Trophoblast cell (in vitro differentiated cells and primary cell): Measurements from ENCODE around the gene ANO8.
"Not testable (repeated sequence)": the region's sequence is repeated elsewhere in the genome, so short reads cannot be mapped to it uniquely, and the experiment has no call there.

Experiments used
- DNase-seq, 2 donors: peaks; one replicate each; pipeline ENCODE4 v3.0.0-alpha.2; 2016
- H2AFZ ChIP-seq: 2 replicates; pipeline ENCODE4 v1.6.1; 2013; ENCODE audit warnings: low read length, moderate library complexity, mild to moderate bottlenecking; ENCODE audit not compliant: insufficient read depth, poor library complexity
- H2AK5ac ChIP-seq: 2 replicates; pipeline ENCODE4 v1.6.1; 2013; ENCODE audit warnings: mild to moderate bottlenecking, low read length
- H2BK120ac ChIP-seq: 2 replicates; pipeline ENCODE4 v1.6.1; 2013; ENCODE audit warnings: low read length, mild to moderate bottlenecking, moderate library complexity; ENCODE audit not compliant: insufficient read depth, poor library complexity
- H2BK12ac ChIP-seq: 2 replicates; pipeline ENCODE4 v1.6.1; 2013; ENCODE audit warnings: mild to moderate bottlenecking, low read length, moderate library complexity
- H2BK5ac ChIP-seq: 2 replicates; pipeline ENCODE4 v1.6.1; 2013; ENCODE audit warnings: low read length, low read depth, moderate library complexity, mild to moderate bottlenecking; ENCODE audit not compliant: poor library complexity
- H3K14ac ChIP-seq: 2 replicates; pipeline ENCODE4 v1.6.1; 2013; ENCODE audit warnings: mild to moderate bottlenecking, low read length
- H3K18ac ChIP-seq: 2 replicates; pipeline ENCODE4 v1.6.1; 2013; ENCODE audit warnings: mild to moderate bottlenecking, low read length
- H3K23ac ChIP-seq: 2 replicates; pipeline ENCODE4 v1.6.1; 2013; ENCODE audit warnings: low read length
- H3K27ac ChIP-seq: 2 replicates; pipeline ENCODE4 v1.5.1; 2013; ENCODE audit warnings: low read depth, mild to moderate bottlenecking, inconsistent platforms, low read length, moderate library complexity
- H3K27me3 ChIP-seq: 2 replicates; pipeline ENCODE4 v1.6.1; 2013; ENCODE audit warnings: inconsistent platforms, mild to moderate bottlenecking, low read length, moderate library complexity; ENCODE audit not compliant: insufficient read depth
- H3K36me3 ChIP-seq, 2 experiments: 1 replicate in 1 of 2; 2 replicates in 1 of 2; pipeline ENCODE4 v1.6.1; 2013; ENCODE audit warnings: low read length in 2 of 2, mild to moderate bottlenecking in 2 of 2, moderate library complexity in 1 of 2; ENCODE audit not compliant: insufficient read depth in 2 of 2, control insufficient read depth in 1 of 2
- H3K4ac ChIP-seq: 2 replicates; pipeline ENCODE4 v1.6.1; 2013; ENCODE audit warnings: low read depth, mild to moderate bottlenecking, low read length, moderate library complexity
- H3K4me1 ChIP-seq, 2 experiments: 1 replicate in 1 of 2; 2 replicates in 1 of 2; pipeline ENCODE4 v1.6.1; 2013; ENCODE audit warnings: low read length in 2 of 2, mild to moderate bottlenecking in 2 of 2, moderate library complexity in 1 of 2; ENCODE audit not compliant: insufficient read depth in 2 of 2, control insufficient read depth in 1 of 2
- H3K4me2 ChIP-seq: 2 replicates; pipeline ENCODE4 v1.6.1; 2013; ENCODE audit warnings: inconsistent platforms, mild to moderate bottlenecking, low read length, moderate library complexity
- H3K4me3 ChIP-seq: 2 replicates; pipeline ENCODE4 v1.5.1; 2013; ENCODE audit warnings: mild to moderate bottlenecking, low read depth, low read length, inconsistent platforms
- H3K79me1 ChIP-seq: one replicate; pipeline ENCODE4 v1.6.1; 2013; ENCODE audit warnings: low read length
- H3K79me2 ChIP-seq: 2 replicates; pipeline ENCODE4 v1.6.1; 2013; ENCODE audit warnings: low read length, mild to moderate bottlenecking; ENCODE audit not compliant: control insufficient read depth, insufficient read depth, poor library complexity
- H3K9ac ChIP-seq: 2 replicates; pipeline ENCODE4 v1.6.1; 2013; ENCODE audit warnings: mild to moderate bottlenecking, low read length
- H3K9me3 ChIP-seq: 2 replicates; pipeline ENCODE4 v1.6.1; 2013; ENCODE audit warnings: low read depth, mild to moderate bottlenecking, control low read depth, inconsistent platforms, low read length; ENCODE audit not compliant: insufficient read depth
- H4K12ac ChIP-seq: 2 replicates; pipeline ENCODE4 v1.6.1; 2013; ENCODE audit warnings: low read depth, mild to moderate bottlenecking, low read length, moderate library complexity
- H4K8ac ChIP-seq: 2 replicates; pipeline ENCODE4 v1.6.1; 2013; ENCODE audit warnings: low read depth, mild to moderate bottlenecking, low read length, moderate library complexity
- H4K91ac ChIP-seq: one replicate; pipeline ENCODE4 v1.6.1; 2013; ENCODE audit warnings: low read depth, mild to moderate bottlenecking, low read length, moderate library complexity
- WGBS: extraction: QIAGEN DNeasy Blood & Tissue Kit; methylation state at CpG from one replicate; pipeline ENCODE4 v1.1.7; 2013; ENCODE audit warnings: missing lambda C conversion rate; ENCODE audit not compliant: insufficient read length, insufficient coverage; ENCODE audit errors: extremely low coverage; 5-methylcytosine and 5-hydroxymethylcytosine counted together

Gene ANO8

GRCh38 chr19:17279436-17279835 lies 55.2 kb downstream of the ANO8 start:
- H2BK12ac ChIP-seq: no peak overlapping the region
- no peak overlapping the region for H4K91ac ChIP-seq
- H4K12ac ChIP-seq: no peak overlapping the region
- H3K79me2 ChIP-seq: no peaks in the 10 kb centered on the region
- no peak overlapping the region for H2BK5ac ChIP-seq
- no peak overlapping the region for H3K4me3 ChIP-seq
- H3K27ac ChIP-seq: no peak overlapping the region
- no peak overlapping the region for H3K23ac ChIP-seq
- peaks cover 4 to 6% of the 10 kb centered on the region in 2 experiments for H3K4me1 ChIP-seq
- H3K9ac ChIP-seq: no peak overlapping the region
- H3K79me1 ChIP-seq: peaks cover 4% of the 10 kb centered on the region
- no peak overlapping the region for H3K4me2 ChIP-seq
- H4K8ac ChIP-seq: no peak overlapping the region
- H3K36me3 ChIP-seq: peaks cover 37 to 39% of the 10 kb centered on the region in 2 experiments
- no peak overlapping the region for H2AK5ac ChIP-seq
- no peak overlapping the region for H3K4ac ChIP-seq
- no peaks in the 10 kb centered on the region for H3K27me3 ChIP-seq
- no peak overlapping the region for H2AFZ ChIP-seq
- H3K9me3 ChIP-seq: peaks cover 2% of the 10 kb centered on the region
- no peak overlapping the region for H3K18ac ChIP-seq
- no peak overlapping the region for H3K14ac ChIP-seq
- no CpG with 5 or more reads among the region's 3 CpGs for WGBS
- DNase-seq: no peak
- H2BK120ac ChIP-seq: no peak overlapping the region

DNA sequence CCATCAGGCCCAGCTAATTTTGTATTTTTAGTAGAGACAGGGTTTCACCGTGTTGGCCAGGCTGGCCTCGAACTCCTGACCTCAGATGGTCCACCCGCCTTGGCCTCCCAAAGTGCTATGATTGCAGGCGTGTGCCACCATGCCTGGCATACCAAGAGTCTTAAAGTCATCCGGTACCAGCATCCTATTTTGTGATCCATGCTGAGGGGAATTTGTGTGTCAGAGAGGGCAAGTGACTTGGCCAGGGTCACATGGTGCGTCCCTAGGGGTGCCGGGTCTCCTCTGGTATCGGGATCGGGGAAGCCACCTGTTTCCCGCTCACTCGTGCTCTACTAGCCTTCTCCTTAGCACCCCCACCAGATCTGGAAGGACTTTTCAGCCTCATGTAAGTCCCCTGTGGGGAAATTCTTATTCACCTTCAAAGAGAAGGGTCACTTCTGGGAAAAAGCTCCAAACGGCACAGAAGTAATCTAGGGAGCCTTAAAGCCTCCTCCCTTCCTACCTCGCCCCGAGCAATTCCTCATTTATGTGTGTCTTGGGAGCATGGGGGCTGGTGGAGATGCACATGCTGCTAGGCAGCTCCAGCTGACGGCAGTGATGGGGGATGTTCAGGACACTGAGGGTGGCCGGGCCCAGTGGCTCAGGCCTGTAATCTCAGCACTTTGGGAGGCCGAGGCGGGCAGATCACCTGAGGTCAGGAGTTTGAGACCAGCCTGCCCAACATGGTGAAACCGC lies 59.0 kb downstream of the ANO8 start:
- DNase-seq: peak; percentile 75 to 88
- no peak overlapping the region for H2BK5ac ChIP-seq
- no peak overlapping the region for H3K4me2 ChIP-seq
- no peak overlapping the region for H3K4ac ChIP-seq
- no peaks in the 10 kb centered on the region for H3K79me1 ChIP-seq
- H2BK12ac ChIP-seq: no peak overlapping the region
- peaks cover 62 to 65% of the 10 kb centered on the region in 2 experiments for H3K36me3 ChIP-seq
- H2AFZ ChIP-seq: no peak overlapping the region
- H2AK5ac ChIP-seq: no peak overlapping the region
- no peak overlapping the region for H4K8ac ChIP-seq
- no peaks in the 10 kb centered on the region for H3K4me1 ChIP-seq
- no peak overlapping the region for H3K23ac ChIP-seq
- H3K14ac ChIP-seq: no peak overlapping the region
- no peak overlapping the region for H3K4me3 ChIP-seq
- H4K91ac ChIP-seq: no peak overlapping the region
- H3K9me3 ChIP-seq: no peaks in the 10 kb centered on the region
- WGBS: no CpG with 5 or more reads among the region's 19 CpGs
- H3K9ac ChIP-seq: no peak overlapping the region
- H2BK120ac ChIP-seq: no peak overlapping the region
- H4K12ac ChIP-seq: no peak overlapping the region
- no peak overlapping the region for H3K27ac ChIP-seq
- no peak overlapping the region for H3K18ac ChIP-seq
- H3K27me3 ChIP-seq: no peaks in the 10 kb centered on the region
- no peaks in the 10 kb centered on the region for H3K79me2 ChIP-seq

GRCh38 chr19:17274892-17275291 lies 59.8 kb downstream of the ANO8 start:
- H2BK120ac ChIP-seq, DNase-seq, H4K91ac ChIP-seq, H4K12ac ChIP-seq, H2BK5ac ChIP-seq, H3K4me2 ChIP-seq, H3K18ac ChIP-seq, H3K9ac ChIP-seq, H3K9me3 ChIP-seq, H3K27me3 ChIP-seq, H3K4me3 ChIP-seq, H4K8ac ChIP-seq, H3K79me1 ChIP-seq, H3K4me1 ChIP-seq, H2AK5ac ChIP-seq, H3K23ac ChIP-seq, H2BK12ac ChIP-seq, H3K79me2 ChIP-seq, H3K27ac ChIP-seq, H3K4ac ChIP-seq, H3K14ac ChIP-seq, H2AFZ ChIP-seq: not testable (repeated sequence)
- no CpG with 5 or more reads among the region's 3 CpGs for WGBS
- H3K36me3 ChIP-seq: peaks cover 66 to 67% of the 10 kb centered on the region in 2 experiments
